Colonic mucosa (tissue), 4 donors: Measurements from ENCODE around the gene PPM1F. TPM values are rescaled to one million over a fixed set of nuclear protein-coding genes. Genes with fewer than 3 reads are reported as not detected.

ENCODE experiments used
- DNase-seq: peaks from one replicate; pipeline ENCODE4 v3.0.0-alpha.2; 2020
- H3K27ac ChIP-seq: fragments of 200-600 bp; one replicate; pipeline ENCODE4 v1.8.0; 2021
- H3K27me3 ChIP-seq: fragments of 200-600 bp; one replicate; pipeline ENCODE4 v1.8.0; 2021
- H3K36me3 ChIP-seq: fragments of 200-600 bp; one replicate; pipeline ENCODE4 v1.8.0; 2021
- H3K4me1 ChIP-seq: fragments of 200-600 bp; one replicate; pipeline ENCODE4 v1.8.0; 2021; ENCODE audit warnings: mild to moderate bottlenecking
- H3K4me3 ChIP-seq: fragments of 200-600 bp; one replicate; pipeline ENCODE4 v1.8.0; 2021
- H3K9ac ChIP-seq, 2 donors: one replicate each; pipeline ENCODE4 v1.7.0; 2013; ENCODE audit warnings: control low read depth in 2 of 2, low read depth in 2 of 2, low read length in 2 of 2
- H3K9me3 ChIP-seq: fragments of 200-600 bp; one replicate; pipeline ENCODE4 v1.8.0; 2021
- intact Hi-C: fragments of 100-400 bp; cut with DNase I; formaldehyde crosslinking; loops from one replicate; pipeline ENCODE4 v1.14.1; 2022
- total RNA-seq, 2 donors: library from RNA; stranded (reverse); fragmentation: NEBNext Ultra II Directional in 1 of 2; extraction: Animal tissue kit (Norgen Biotek cat#: 25700) in 1 of 2; gene quantifications; one replicate each; pipeline ENCODE4 v1.2.1, GENCODE V29; 2021
- TF ChIP-seq, protein P1 (sequence below): fragments of 200-600 bp; IDR thresholded peaks from one replicate; pipeline ENCODE4 v1.8.0; 2022; ENCODE audit warnings: antibody characterized with exemption, mild to moderate bottlenecking
- donor health status: healthy.
- donor health status: DM: no; HTN: no; CAD: no.
- donor health status: DM: no; HTN: no; CAD: no.

PPM1F gene
- total RNA-seq, 2 donors from 2014 or later, result 9.5 to 15.3 TPM

DNA sequence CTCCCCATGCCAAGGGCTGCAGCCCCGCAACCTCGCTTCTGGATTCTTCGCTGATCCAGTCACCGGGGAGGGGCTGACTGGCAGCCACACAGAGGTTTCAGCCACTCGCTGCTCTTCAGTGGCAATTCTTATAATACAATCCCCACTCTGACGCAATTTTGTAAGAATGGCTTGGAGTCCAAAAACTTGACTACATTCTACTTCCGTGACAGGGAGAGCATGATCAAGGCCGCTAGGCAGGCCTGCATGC is 14.9 kb downstream of the PPM1F start:
- Histone ChIP-seq H3K4me1 (peaks cover 18% of the 10 kb centered on the region), H3K36me3 (no peaks in the 10 kb centered on the region), H3K9me3 (no peaks in the 10 kb centered on the region), H3K9ac (peak overlapping the region; percentile 64 to 89), H3K4me3 (peak overlapping the region; percentile 80), H3K27ac (peak overlapping the region; percentile 95), H3K27me3 (no peaks in the 10 kb centered on the region)
- TF ChIP-seq, protein P1, sequence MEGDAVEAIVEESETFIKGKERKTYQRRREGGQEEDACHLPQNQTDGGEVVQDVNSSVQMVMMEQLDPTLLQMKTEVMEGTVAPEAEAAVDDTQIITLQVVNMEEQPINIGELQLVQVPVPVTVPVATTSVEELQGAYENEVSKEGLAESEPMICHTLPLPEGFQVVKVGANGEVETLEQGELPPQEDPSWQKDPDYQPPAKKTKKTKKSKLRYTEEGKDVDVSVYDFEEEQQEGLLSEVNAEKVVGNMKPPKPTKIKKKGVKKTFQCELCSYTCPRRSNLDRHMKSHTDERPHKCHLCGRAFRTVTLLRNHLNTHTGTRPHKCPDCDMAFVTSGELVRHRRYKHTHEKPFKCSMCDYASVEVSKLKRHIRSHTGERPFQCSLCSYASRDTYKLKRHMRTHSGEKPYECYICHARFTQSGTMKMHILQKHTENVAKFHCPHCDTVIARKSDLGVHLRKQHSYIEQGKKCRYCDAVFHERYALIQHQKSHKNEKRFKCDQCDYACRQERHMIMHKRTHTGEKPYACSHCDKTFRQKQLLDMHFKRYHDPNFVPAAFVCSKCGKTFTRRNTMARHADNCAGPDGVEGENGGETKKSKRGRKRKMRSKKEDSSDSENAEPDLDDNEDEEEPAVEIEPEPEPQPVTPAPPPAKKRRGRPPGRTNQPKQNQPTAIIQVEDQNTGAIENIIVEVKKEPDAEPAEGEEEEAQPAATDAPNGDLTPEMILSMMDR, result no peak
- DNase-seq, result no peak
- intact Hi-C loops, result loop anchor here (5.0 kb wide), 1 partner anchor 225 kb away; no protein-coding TSS in a partner anchor

GRCh38 chr22:21937041-21937820 is 15.4 kb downstream of the PPM1F start:
- TF ChIP-seq, protein P1, result no peak
- peak overlapping the region; percentile 80 for H3K4me3 ChIP-seq
- H3K9ac ChIP-seq, result peak overlapping the region; percentile 64 to 89
- peaks cover 18% of the 10 kb centered on the region for H3K4me1 ChIP-seq
- no peaks in the 10 kb centered on the region for H3K9me3 ChIP-seq
- H3K27ac ChIP-seq, result peak overlapping the region; percentile 95
- H3K36me3 ChIP-seq, result no peaks in the 10 kb centered on the region
- DNase-seq, result peak; percentile 40
- intact Hi-C loops, result loop anchor here (5.0 kb wide), 1 partner anchor 225 kb away; no protein-coding TSS in a partner anchor
- H3K27me3 ChIP-seq, result no peaks in the 10 kb centered on the region

- peaks cover 18% of the 10 kb centered on the region for H3K4me1 ChIP-seq
These were observed 16.4 kb downstream of the PPM1F start for GRCh38 chr22:21936151-21936775.

DNA sequence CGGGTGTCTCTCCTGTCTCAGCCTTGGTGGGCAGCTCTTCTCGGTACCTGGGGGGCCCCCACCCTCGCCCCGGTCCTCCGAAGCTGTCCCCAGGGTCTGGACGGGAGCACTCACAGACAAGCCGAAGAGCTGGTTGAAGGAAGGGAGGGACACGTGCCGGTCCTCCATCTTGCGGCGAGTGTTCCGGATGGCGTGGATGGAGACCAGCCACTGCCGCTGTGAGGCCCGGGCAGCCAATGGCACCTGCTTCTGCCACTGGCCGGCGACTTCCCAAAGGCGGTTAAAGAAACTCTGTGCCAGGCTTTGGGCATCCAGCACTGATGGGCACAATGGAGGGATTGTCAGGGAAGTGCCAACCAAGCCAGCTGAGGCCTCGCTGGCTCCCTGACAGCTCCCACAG is 18.7 kb downstream of the PPM1F start:
- Histone ChIP-seq H3K27me3 (no peaks in the 10 kb centered on the region), H3K4me3 (no peak overlapping the region), H3K9ac (no peak overlapping the region), H3K9me3 (no peaks in the 10 kb centered on the region), H3K36me3 (no peaks in the 10 kb centered on the region), H3K27ac (no peak overlapping the region), H3K4me1 (peaks cover 16% of the 10 kb centered on the region)
- intact Hi-C loops, result no loop called here
- no peak for DNase-seq
- TF ChIP-seq, protein P1, result no peak

More at GRCh38 chr22:21936151-21936775, 16.4 kb downstream of the PPM1F start:
- H3K27ac ChIP-seq, result peak overlapping the region; percentile 95
- DNase-seq, result no peak
- H3K9me3 ChIP-seq, result no peaks in the 10 kb centered on the region
- TF ChIP-seq, protein P1, result no peak
- H3K36me3 ChIP-seq, result no peaks in the 10 kb centered on the region
- H3K4me3 ChIP-seq, result no peak overlapping the region
- intact Hi-C loops, result loop anchor here (5.0 kb wide), 1 partner anchor 224 kb away; no protein-coding TSS in a partner anchor
- no peaks in the 10 kb centered on the region for H3K27me3 ChIP-seq
- no peak overlapping the region for H3K9ac ChIP-seq

DNA sequence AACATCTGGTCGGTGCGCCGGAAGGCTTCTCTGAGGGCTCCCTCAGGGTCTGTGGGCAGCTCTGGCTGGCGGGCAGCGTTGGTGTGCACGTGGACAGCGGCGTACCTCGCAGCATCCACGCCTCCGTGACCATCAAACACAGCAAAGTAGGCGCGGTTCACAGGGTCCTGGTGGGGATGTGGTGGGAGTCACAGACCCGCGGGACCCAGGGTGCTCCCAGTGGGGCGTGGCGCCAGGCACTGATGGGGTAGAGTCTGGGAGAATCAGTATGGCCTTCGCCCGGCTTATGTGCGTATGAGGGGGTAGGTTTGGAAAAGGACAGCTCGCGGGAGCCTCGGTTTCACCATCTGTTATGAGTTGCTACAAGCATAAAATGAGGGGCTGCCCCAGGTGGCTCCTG is 19.2 kb downstream of the PPM1F start:
- no peak overlapping the region for H3K9ac ChIP-seq
- H3K27me3 ChIP-seq, result no peaks in the 10 kb centered on the region
- TF ChIP-seq, protein P1, result no peak
- H3K4me1 ChIP-seq, result peaks cover 12% of the 10 kb centered on the region
- DNase-seq, result no peak
- no peaks in the 10 kb centered on the region for H3K36me3 ChIP-seq
- H3K27ac ChIP-seq, result no peak overlapping the region
- H3K4me3 ChIP-seq, result no peak overlapping the region
- H3K9me3 ChIP-seq, result no peaks in the 10 kb centered on the region
- intact Hi-C loops, result no loop called here
